SH-SY5Y (cell line): Measurements from ENCODE around the gene MAFB.

Source experiments
- GATA2 ChIP-seq: IDR thresholded peaks from 2 replicates; pipeline ENCODE4 v1.6.1; 2011; ENCODE audit warnings: mild to moderate bottlenecking, low read depth, low read length
- GATA3 ChIP-seq: IDR thresholded peaks from 2 replicates; pipeline ENCODE4 v1.6.1; 2011; ENCODE audit warnings: low read depth, mild to moderate bottlenecking, low read length, moderate library complexity

DNA sequence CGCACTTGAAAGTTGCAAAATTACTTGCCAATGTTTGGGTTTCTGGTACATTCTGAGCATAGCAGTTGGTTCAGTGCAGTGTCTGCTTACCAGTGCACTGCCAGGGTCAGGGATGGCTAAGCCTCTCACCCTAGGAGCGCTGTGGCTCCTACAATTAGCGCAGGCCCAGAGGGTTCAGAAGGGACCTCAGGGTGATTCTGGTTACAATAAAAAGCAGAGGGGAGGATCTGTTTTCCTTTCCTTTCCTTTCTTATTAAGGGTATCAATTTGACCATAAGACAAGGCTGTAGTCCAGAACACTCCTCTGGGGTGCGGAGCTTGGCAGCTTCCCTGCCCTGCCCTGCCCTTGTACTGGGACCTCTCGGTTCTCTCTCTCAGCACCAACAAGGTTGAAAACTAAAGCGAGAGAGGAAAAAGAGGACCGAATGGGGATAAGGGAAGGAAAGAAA is 2.6 kb downstream of the MAFB start:
- TF ChIP-seq GATA3, result no peak
- TF ChIP-seq GATA2, result no peak
